Naive thymus-derived CD8-positive, alpha-beta T cell (primary cell): ENCODE data around the gene TESK1. TPM values are rescaled to one million over a fixed set of nuclear protein-coding genes. Genes with fewer than 3 reads are reported as not detected.
"Not testable (repeated sequence)": the region's sequence is repeated elsewhere in the genome, so short reads cannot be mapped to it uniquely, and the experiment has no call there.

Experiments
- ATAC-seq, 2 donors: fragments of 150-1000 bp; cut with Tn5 transposase in 1 of 2; sonication (Bioruptor Pico), chemical (Tn5 transposase) in 1 of 2; 1 replicate in 1 of 2; 2 replicates in 1 of 2; pipeline ENCODE4 v1.10.0; 2021; ENCODE audit warnings: mild to moderate bottlenecking in 2 of 2, moderate library complexity in 2 of 2
- POLR2A ChIA-PET: fragments of 350-600 bp; sonication (Branson Sonifier 250); formaldehyde crosslinking; loops from one replicate; lab custom pipeline; 2021; ENCODE audit warnings: antibody characterized with exemption; lab: Charles Lee
- DNase-seq, 10 donors: peaks; one replicate each; pipeline versions ENCODE4 v3.0.0 to v3.0.0-alpha.2; 2020 to 2022
- H3K27ac Mint-ChIP-seq, 10 donors: one replicate each; pipeline ENCODE4 v1.8.0; 2020 to 2022; ENCODE audit warnings: mild to moderate bottlenecking in 10 of 10, mixed read lengths in 10 of 10, moderate library complexity in 4 of 10, inconsistent platforms in 1 of 10
- H3K27me3 Mint-ChIP-seq, 5 donors: one replicate each; pipeline ENCODE4 v1.8.0; 2021 to 2022; ENCODE audit warnings: mixed read lengths in 5 of 5
- H3K36me3 Mint-ChIP-seq, 3 donors: one replicate each; pipeline ENCODE4 v1.8.0; 2020 to 2022; ENCODE audit warnings: mixed read lengths in 3 of 3, mild to moderate bottlenecking in 2 of 3, inconsistent platforms in 1 of 3
- H3K4me1 Mint-ChIP-seq, 4 donors: one replicate each; pipeline ENCODE4 v1.8.0; 2021 to 2022; ENCODE audit warnings: mixed read lengths in 4 of 4
- H3K4me3 Mint-ChIP-seq, 10 donors: one replicate each; pipeline ENCODE4 v1.8.0; 2020 to 2022; ENCODE audit warnings: mild to moderate bottlenecking in 10 of 10, mixed read lengths in 10 of 10, moderate library complexity in 6 of 10, inconsistent platforms in 1 of 10
- H3K9me3 Mint-ChIP-seq, 9 donors: one replicate each; pipeline ENCODE4 v1.8.0; 2020 to 2022; ENCODE audit warnings: mixed read lengths in 9 of 9, mild to moderate bottlenecking in 3 of 9, inconsistent platforms in 1 of 9, moderate library complexity in 1 of 9
- polyA plus RNA-seq, 3 donors: library from polyadenylated mRNA; unstranded; fragments of 300-500 nt; fragmentation: Illumina TruSeq; gene quantifications; one replicate each; pipeline ENCODE4 v1.2.3, GENCODE V29; 2021
- total RNA-seq, 8 experiments: library from RNA in 2 of 8; stranded (reverse) in 2 of 8; gene quantifications; one replicate each; pipeline ENCODE4 v1.2.3 and lab custom pipeline; 2021 to 2026

TESK1 gene
- total and polyA plus RNA-seq, 5 experiments from 2014 or later: 3.0 to 44.4 (median 8.1) TPM

DNA sequence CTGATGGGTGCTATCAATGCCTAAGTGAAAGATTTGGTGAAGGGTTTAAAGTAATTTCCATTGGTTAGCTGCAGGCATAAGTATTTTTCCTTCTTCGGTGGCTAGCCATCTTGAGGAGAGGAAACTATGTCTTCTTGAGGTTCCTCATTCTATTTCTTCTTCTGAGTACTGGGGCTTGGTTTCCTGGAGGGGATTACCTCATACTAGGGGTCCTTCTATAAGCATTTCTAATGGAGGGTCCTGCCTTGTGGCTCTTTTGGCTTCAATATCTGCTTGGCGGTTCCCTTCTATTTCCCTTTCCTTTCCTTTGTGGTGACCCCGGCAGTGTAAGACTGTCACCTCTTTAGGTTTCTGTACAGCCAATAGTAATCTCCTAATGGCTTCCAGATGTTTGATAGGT is 36.4 kb downstream of the TESK1 start:
- H3K9me3 Mint-ChIP-seq, H3K4me3 Mint-ChIP-seq, ATAC-seq, H3K36me3 Mint-ChIP-seq, H3K27me3 Mint-ChIP-seq, POLR2A ChIA-PET, DNase-seq: not testable (repeated sequence)
- peak overlapping the region in 4 of 10 donors; percentile 27 to 69 (median 54) for H3K27ac Mint-ChIP-seq
- peaks cover 22 to 93% (median 62%) of the 10 kb centered on the region in 4 donors for H3K4me1 Mint-ChIP-seq

GRCh38 chr9:35643046-35643445 is 38.0 kb downstream of the TESK1 start:
- Mint-ChIP-seq H3K9me3 (no peaks in the 10 kb centered on the region), H3K27ac (peak overlapping the region in 3 of 10 donors; percentile 38 to 62 (median 50)), H3K27me3 (no peaks in the 10 kb centered on the region), H3K36me3 (peaks cover 0 to 4% (median 2%) of the 10 kb centered on the region in 3 donors), H3K4me1 (peaks cover 25 to 89% (median 57%) of the 10 kb centered on the region in 4 donors), H3K4me3 (peak overlapping the region in 1 of 10 donors; percentile 4)
- DNase-seq (no peak), ATAC-seq (no peak)
- POLR2A ChIA-PET: interaction anchor here (0.6 to 8.6 kb wide), 3 partner anchors 13 to 24 kb away, joined by 3 to 180 read pairs (median 4); partner anchors contain the start of genes CCDC107 and RMRP

DNA sequence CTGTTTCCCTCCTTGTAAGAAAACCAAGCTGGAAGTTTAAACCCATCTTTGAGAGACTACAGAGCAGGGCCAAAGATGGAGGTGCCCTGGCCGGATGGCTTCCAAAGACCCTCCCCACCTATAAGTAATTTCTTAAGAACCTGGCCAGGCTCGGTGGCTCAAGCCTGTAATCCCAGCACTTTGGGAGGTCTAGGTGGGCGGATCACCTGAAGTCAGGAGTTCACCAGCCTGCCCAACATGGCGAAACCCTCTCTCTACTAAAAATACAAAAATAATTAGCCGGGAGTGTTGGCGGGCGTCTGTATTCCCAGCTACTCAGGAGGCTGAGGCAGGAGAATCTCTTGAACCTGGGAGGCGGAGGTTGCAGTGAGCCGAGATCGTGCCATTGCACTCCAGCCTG is 40.7 kb downstream of the TESK1 start:
- POLR2A ChIA-PET: interaction anchor here (0.6 to 8.6 kb wide), 18 partner anchors 13 to 185 kb away, joined by 3 to 180 read pairs (median 6); partner anchors contain the start of genes CCDC107, CD72, CREB3 and RMRP
- H3K4me1 Mint-ChIP-seq: peaks cover 26 to 85% (median 53%) of the 10 kb centered on the region in 4 donors
- H3K27ac Mint-ChIP-seq: peak overlapping the region; percentile 95 to 98 (median 96)
- H3K4me3 Mint-ChIP-seq: peak overlapping the region; percentile 89 to 98 (median 96)
- ATAC-seq, H3K9me3 Mint-ChIP-seq, DNase-seq, H3K36me3 Mint-ChIP-seq, H3K27me3 Mint-ChIP-seq: not testable (repeated sequence)

- Mint-ChIP-seq H3K27me3 (no peaks in the 10 kb centered on the region), H3K4me1 (peaks cover 29 to 85% (median 54%) of the 10 kb centered on the region in 4 donors), H3K36me3 (peaks cover 0 to 3% (median 0%) of the 10 kb centered on the region in 3 donors), H3K27ac (peak overlapping the region; percentile 95 to 98 (median 96)), H3K4me3 (peak overlapping the region; percentile 89 to 98 (median 96)), H3K9me3 (no peaks in the 10 kb centered on the region)
- POLR2A ChIA-PET: interaction anchor here (0.6 to 8.6 kb wide), 17 partner anchors 13 to 185 kb away, joined by 3 to 180 read pairs (median 8); partner anchors contain the start of genes CCDC107, CD72, CREB3 and RMRP
- DNase-seq: peak in 1 of 10 donors; percentile 27
- no peak for ATAC-seq
Observed at GRCh38 chr9:35646153-35646532, 41.1 kb downstream of the TESK1 start.

GRCh38 chr9:35646533-35647265 is 41.6 kb downstream of the TESK1 start:
- peaks cover 0 to 3% (median 0%) of the 10 kb centered on the region in 3 donors for H3K36me3 Mint-ChIP-seq
- no peaks in the 10 kb centered on the region for H3K9me3 Mint-ChIP-seq
- peak; percentile 83 to 96 (median 92) for DNase-seq
- ATAC-seq: peak; percentile 81 to 83
- H3K4me3 Mint-ChIP-seq: peak overlapping the region; percentile 89 to 98 (median 96)
- H3K4me1 Mint-ChIP-seq: peaks cover 32 to 85% (median 55%) of the 10 kb centered on the region in 4 donors
- no peaks in the 10 kb centered on the region for H3K27me3 Mint-ChIP-seq
- POLR2A ChIA-PET: interaction anchor here (0.5 to 8.6 kb wide), 26 partner anchors 8 to 1009 kb away, joined by 3 to 180 read pairs (median 6); partner anchors contain the start of genes CCDC107, CD72, CREB3 and RMRP
- H3K27ac Mint-ChIP-seq: peak overlapping the region; percentile 95 to 98 (median 96)

GRCh38 chr9:35649431-35650340 is 44.6 kb downstream of the TESK1 start:
- Mint-ChIP-seq H3K9me3 (no peaks in the 10 kb centered on the region), H3K27ac (peak overlapping the region; percentile 90 to 98 (median 96)), H3K27me3 (no peaks in the 10 kb centered on the region), H3K36me3 (peaks cover 0 to 3% (median 0%) of the 10 kb centered on the region in 3 donors), H3K4me1 (peaks cover 32 to 78% (median 58%) of the 10 kb centered on the region in 4 donors), H3K4me3 (peak overlapping the region; percentile 89 to 98 (median 94))
- peak in 8 of 10 donors; percentile 28 to 76 (median 52) for DNase-seq
- POLR2A ChIA-PET: interaction anchor here (0.7 to 8.6 kb wide), 24 partner anchors 9 to 570 kb away, joined by 3 to 180 read pairs (median 4); partner anchors contain the start of genes ARHGEF39, CCDC107, CD72 and CREB3
- peak; percentile 18 to 23 for ATAC-seq

- ATAC-seq (no peak), DNase-seq (peak in 5 of 10 donors; percentile 46 to 65 (median 48))
- Mint-ChIP-seq H3K27ac (peak within 1 kb of the TSS; percentile 93 to 98 (median 96)), H3K4me3 (peak within 1 kb of the TSS; percentile 89 to 98 (median 94)), H3K9me3 (no peaks in the 10 kb centered on the region), H3K36me3 (peaks cover 0 to 3% (median 0%) of the 10 kb centered on the region in 3 donors), H3K27me3 (no peaks in the 10 kb centered on the region), H3K4me1 (peaks cover 32 to 73% (median 56%) of the 10 kb centered on the region in 4 donors)
- POLR2A ChIA-PET: interaction anchor here (0.8 to 8.6 kb wide), 19 partner anchors 8 to 571 kb away, joined by 3 to 180 read pairs (median 6); partner anchors contain the start of genes ARHGEF39, CCDC107, CD72 and CREB3
Observed at GRCh38 chr9:35650341-35651158, 45.5 kb downstream of the TESK1 start, which contains the start of gene SIT1. Gene SIT1, minus strand, starts transcription at chr9:35650931. Its CDS starts 78 bp downstream, at chr9:35650853.

DNA sequence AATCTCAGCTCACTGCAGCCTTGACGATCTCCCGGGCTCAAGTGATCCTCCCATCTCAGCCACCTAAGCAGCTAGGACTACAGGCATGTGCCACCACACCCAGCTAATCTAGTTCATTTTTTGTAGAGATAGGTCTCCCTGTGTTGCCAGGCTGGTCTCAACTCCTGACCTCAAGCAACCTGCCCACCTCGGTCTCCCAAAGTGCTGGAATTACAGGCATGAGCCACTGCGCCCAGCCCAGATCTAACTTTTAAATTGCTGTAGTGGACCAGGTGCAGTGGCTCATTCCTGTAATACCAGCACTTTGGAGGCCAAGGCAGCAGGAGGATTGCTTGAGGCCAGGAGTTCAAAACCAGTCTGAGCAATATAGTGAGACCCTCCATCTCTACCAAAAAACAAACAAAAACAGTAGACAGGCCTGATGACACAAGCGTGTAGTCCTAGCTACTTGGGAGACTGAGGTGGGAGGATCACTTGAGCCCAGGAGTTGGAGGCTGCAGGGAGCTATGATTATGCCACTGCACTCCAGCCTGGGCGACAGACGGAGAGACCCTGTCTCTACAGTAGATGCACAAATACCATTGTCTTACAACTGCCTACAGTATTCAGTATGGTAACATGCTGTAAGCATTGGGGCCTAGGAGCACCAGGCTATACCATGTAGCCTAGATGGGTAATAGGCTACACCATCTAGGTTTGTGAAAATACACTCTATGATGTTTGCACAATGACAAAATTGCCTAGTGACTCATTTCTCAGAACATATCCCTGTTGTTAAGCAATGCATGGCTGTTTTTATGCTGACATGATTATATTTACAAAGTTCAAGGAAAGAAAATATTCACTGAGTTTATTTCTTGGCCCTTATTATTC is 47.1 kb downstream of the TESK1 start:
- POLR2A ChIA-PET: interaction anchor here (0.7 to 4.1 kb wide), 3 partner anchors 12 to 79 kb away, joined by 3 to 36 read pairs (median 4); partner anchors contain the start of genes CREB3 and TLN1
- no peaks in the 10 kb centered on the region for H3K9me3 Mint-ChIP-seq
- peak overlapping the region in 9 of 10 donors; percentile 49 to 96 (median 93) for H3K27ac Mint-ChIP-seq
- ATAC-seq: no peak
- peaks cover 0 to 3% (median 0%) of the 10 kb centered on the region in 3 donors for H3K36me3 Mint-ChIP-seq
- DNase-seq: no peak
- H3K4me1 Mint-ChIP-seq: peaks cover 36 to 75% (median 62%) of the 10 kb centered on the region in 4 donors
- no peaks in the 10 kb centered on the region for H3K27me3 Mint-ChIP-seq
- peak overlapping the region; percentile 28 to 98 (median 93) for H3K4me3 Mint-ChIP-seq

- Mint-ChIP-seq H3K27me3 (peaks cover 0 to 3% (median 0%) of the 10 kb centered on the region in 5 donors), H3K4me3 (no peak overlapping the region), H3K9me3 (peaks cover 0 to 3% (median 0%) of the 10 kb centered on the region in 9 donors), H3K27ac (peak overlapping the region in 5 of 10 donors; percentile 4 to 67 (median 44)), H3K4me1 (peaks cover 36 to 75% (median 62%) of the 10 kb centered on the region in 4 donors), H3K36me3 (peaks cover 0 to 7% (median 2%) of the 10 kb centered on the region in 3 donors)
- POLR2A ChIA-PET: interaction anchor here (0.7 to 1.4 kb wide), 3 partner anchors 11 to 36 kb away, joined by 3 to 5 read pairs (median 4); no protein-coding TSS in a partner anchor
- ATAC-seq: no peak
- DNase-seq: no peak
Observed at GRCh38 chr9:35652829-35653209, 47.8 kb downstream of the TESK1 start.

DNA sequence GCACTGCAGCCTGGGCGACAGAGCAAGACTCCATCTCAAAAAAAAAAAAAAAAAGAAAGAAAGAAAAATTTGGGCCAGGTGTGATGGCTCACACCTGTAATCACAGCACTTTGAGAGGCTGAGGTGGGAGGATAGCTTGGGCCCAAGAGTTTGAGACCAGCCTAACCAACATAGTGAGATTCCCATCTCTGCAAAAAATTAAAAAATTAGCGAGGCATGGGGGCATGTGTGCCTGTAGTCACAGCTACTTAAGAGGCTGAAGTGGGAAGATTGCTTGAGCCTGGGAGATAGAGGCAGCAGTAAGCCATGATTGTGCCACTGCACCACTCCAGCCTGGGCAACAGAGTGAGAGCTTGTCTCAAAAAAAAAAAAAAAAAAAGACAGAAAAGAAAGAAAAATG is 48.5 kb downstream of the TESK1 start:
- no peak overlapping the region for H3K4me3 Mint-ChIP-seq
- peaks cover 0 to 5% (median 4%) of the 10 kb centered on the region in 3 donors for H3K36me3 Mint-ChIP-seq
- no peak for DNase-seq
- POLR2A ChIA-PET: interaction anchor here (1.0 kb wide), 1 partner anchor 10 kb away, joined by 5 read pairs; no protein-coding TSS in a partner anchor
- H3K4me1 Mint-ChIP-seq: peaks cover 30 to 69% (median 57%) of the 10 kb centered on the region in 4 donors
- peaks cover 0 to 6% (median 0%) of the 10 kb centered on the region in 9 donors for H3K9me3 Mint-ChIP-seq
- ATAC-seq: no peak
- peak overlapping the region in 9 of 10 donors; percentile 53 to 84 (median 68) for H3K27ac Mint-ChIP-seq
- peaks cover 0 to 5% (median 0%) of the 10 kb centered on the region in 5 donors for H3K27me3 Mint-ChIP-seq
